Endothelial cell (in vitro differentiated cells): ENCODE data around the gene SAMD4A. TPM values are rescaled to one million over a fixed set of nuclear protein-coding genes. Genes with fewer than 3 reads are reported as not detected.

Source experiments
- total RNA-seq: library from RNA; stranded (reverse); fragmentation: NEBNext Ultra II Directional; extraction: Animal tissue kit (Norgen Biotek cat#: 25700); gene quantifications from one replicate; pipeline ENCODE4 v1.2.1, GENCODE V29; 2021; ENCODE audit not compliant: unreplicated experiment

Gene SAMD4A
- total RNA-seq, 1 donor from 2014 or later: 9.2 TPM

Other genes starting within 250 kb of the SAMD4A start
- 12.2 TPM for gene CDKN3, start 170.1 kb upstream of the SAMD4A start, total RNA-seq
- gene CNIH1, start 125.8 kb upstream of the SAMD4A start, total RNA-seq: 87.8 TPM
- gene GMFB, start 78.1 kb upstream of the SAMD4A start, total RNA-seq: 86.2 TPM
- gene CGRRF1, start 57.2 kb upstream of the SAMD4A start, total RNA-seq: 31.1 TPM